ENCODE measurements around the gene EXOC3L1. TPM values are rescaled to one million over a fixed set of nuclear protein-coding genes. Genes with fewer than 3 reads are reported as not detected.

EXOC3L1 gene
- total and polyA plus RNA-seq, 2 of the 13 experiments (the other 11 are each of a cell fraction or from before 2014, with no cell fraction given): 0.12 TPM; not detected in 1

DNA sequence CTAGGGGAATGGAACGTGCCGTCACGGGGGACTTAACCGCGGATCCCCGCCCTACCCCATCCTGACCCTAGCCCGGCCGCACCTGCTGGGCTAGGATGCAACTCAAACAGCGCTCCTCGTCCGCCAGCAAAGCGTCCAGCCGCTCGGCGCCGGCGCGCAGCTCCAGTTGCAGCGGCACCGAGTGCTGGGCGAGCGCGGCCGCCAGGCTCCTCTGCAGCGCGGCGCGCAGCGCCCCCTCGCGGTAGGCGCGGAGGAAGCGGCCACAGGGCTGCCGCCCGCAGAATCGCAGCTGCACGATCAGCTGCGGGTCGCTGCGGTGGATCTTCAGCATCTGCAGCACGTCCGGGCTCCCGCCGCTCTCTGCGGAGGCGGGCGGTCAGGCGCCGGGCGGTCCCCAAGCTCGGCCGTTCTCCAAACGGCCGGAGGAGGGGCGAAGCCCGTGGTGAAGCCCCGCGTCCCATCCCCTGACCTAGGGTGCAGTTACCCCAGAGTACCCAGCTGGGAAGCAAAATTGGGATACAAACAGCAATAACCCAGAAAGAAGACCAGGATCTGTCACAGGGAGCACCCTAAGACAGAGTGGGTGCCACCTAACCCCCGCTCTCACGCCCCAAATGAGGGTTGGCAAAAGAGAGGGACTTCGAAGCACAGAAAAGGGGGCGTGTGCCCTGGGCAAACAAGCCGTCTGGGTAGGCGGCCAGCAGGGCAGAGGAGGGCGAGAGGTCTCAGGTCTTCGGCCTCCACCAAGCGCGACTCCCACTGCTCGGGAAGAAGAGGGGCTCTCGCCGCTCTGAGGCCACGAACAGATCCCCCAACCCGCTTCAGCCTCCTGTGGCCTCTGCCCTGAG lies 34.4 kb downstream of the EXOC3L1 start (continued):
- no peak; the same call in 1 of the 2 replicates for TF ChIP-seq ZNF614 (CRISPR knock-in tag; IDR thresholded peaks at IDR 0.05; ENCODE audit: borderline replicate concordance)
- peak; percentile 63; the same call in 1 of the 2 replicates for TF ChIP-seq ARNT2 (CRISPR knock-in tag; IDR thresholded peaks at IDR 0.05; ENCODE audit: low read depth)
- peak; percentile 72; the same call in 1 of the 2 replicates for TF ChIP-seq ZBTB14 (CRISPR knock-in tag; IDR thresholded peaks at IDR 0.05)
- no peak; the same call in 1 of the 2 replicates for TF ChIP-seq IRX3 (CRISPR knock-in tag; IDR thresholded peaks at IDR 0.05; ENCODE audit: borderline replicate concordance, low read depth)
- TF ChIP-seq ZNF781 (CRISPR knock-in tag; IDR thresholded peaks at IDR 0.05; ENCODE audit: borderline replicate concordance, not compliant biosample characterization): no peak
- no peak; the same call in 1 of the 2 replicates for TF ChIP-seq ZNF670 (CRISPR knock-in tag; IDR thresholded peaks at IDR 0.05; ENCODE audit: borderline replicate concordance)
- TF ChIP-seq ZSCAN12 (CRISPR knock-in tag; IDR thresholded peaks at IDR 0.05): 0 out of 2 replicates have a peak, but pooled peaks have one; percentile 83
- TF ChIP-seq, protein P1, sequence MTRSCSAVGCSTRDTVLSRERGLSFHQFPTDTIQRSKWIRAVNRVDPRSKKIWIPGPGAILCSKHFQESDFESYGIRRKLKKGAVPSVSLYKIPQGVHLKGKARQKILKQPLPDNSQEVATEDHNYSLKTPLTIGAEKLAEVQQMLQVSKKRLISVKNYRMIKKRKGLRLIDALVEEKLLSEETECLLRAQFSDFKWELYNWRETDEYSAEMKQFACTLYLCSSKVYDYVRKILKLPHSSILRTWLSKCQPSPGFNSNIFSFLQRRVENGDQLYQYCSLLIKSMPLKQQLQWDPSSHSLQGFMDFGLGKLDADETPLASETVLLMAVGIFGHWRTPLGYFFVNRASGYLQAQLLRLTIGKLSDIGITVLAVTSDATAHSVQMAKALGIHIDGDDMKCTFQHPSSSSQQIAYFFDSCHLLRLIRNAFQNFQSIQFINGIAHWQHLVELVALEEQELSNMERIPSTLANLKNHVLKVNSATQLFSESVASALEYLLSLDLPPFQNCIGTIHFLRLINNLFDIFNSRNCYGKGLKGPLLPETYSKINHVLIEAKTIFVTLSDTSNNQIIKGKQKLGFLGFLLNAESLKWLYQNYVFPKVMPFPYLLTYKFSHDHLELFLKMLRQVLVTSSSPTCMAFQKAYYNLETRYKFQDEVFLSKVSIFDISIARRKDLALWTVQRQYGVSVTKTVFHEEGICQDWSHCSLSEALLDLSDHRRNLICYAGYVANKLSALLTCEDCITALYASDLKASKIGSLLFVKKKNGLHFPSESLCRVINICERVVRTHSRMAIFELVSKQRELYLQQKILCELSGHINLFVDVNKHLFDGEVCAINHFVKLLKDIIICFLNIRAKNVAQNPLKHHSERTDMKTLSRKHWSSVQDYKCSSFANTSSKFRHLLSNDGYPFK (CRISPR knock-in tag; IDR thresholded peaks at IDR 0.05; ENCODE audit: borderline replicate concordance): peak; percentile 16; the same call in 1 of the 2 replicates
- TF ChIP-seq ZNF543 (CRISPR knock-in tag; IDR thresholded peaks at IDR 0.05): peak; percentile 76; the same call in 1 of the 2 replicates
- TF ChIP-seq ZFAT (CRISPR knock-in tag; conservative IDR thresholded peaks at IDR 0.05): no peak
- TF ChIP-seq USF2 (IDR thresholded peaks at IDR 0.05; ENCODE audit: low read depth, low read length): no peak
- no peak for TF ChIP-seq USF2 (CRISPR knock-in tag; IDR thresholded peaks at IDR 0.05; ENCODE audit: borderline replicate concordance)
- peak; percentile 62; the same call in 1 of the 2 replicates for TF ChIP-seq SMAD1 (CRISPR knock-in tag; IDR thresholded peaks at IDR 0.05; ENCODE audit: borderline replicate concordance, low read depth)
- TF ChIP-seq GATAD2A (CRISPR knock-in tag; IDR thresholded peaks at IDR 0.05): no peak
- no peak for TF ChIP-seq ZNF10 (CRISPR knock-in tag; IDR thresholded peaks at IDR 0.05; ENCODE audit: borderline replicate concordance, low read depth)
- no peak for TF ChIP-seq RBM22 (optimal IDR thresholded peaks at IDR 0.05; ENCODE audit: low read length)
- 0 out of 2 replicates have a peak, but pooled peaks have one; percentile 40 for TF ChIP-seq GZF1 (CRISPR knock-in tag; IDR thresholded peaks at IDR 0.05)
- no peak for TF ChIP-seq TGIF2 (CRISPR knock-in tag; IDR thresholded peaks at IDR 0.05)
- TF ChIP-seq ZNF275 (CRISPR knock-in tag; IDR thresholded peaks at IDR 0.05; ENCODE audit: borderline replicate concordance): peak; percentile 66; the same call in 1 of the 2 replicates
- TF ChIP-seq THAP11 (CRISPR knock-in tag; IDR thresholded peaks at IDR 0.05): peak; percentile 57; the same call in 1 of the 2 replicates

Data from HepG2 (cell line).